HepG2 (cell line): ENCODE data around the gene GPX2. TPM values are rescaled to one million over a fixed set of nuclear protein-coding genes. Genes with fewer than 3 reads are reported as not detected.

Experiments used
- AKAP8 ChIP-seq: sonication (generic); formaldehyde crosslinking; IDR thresholded peaks from 2 replicates; pipeline ENCODE4 v1.5.1; 2020; ENCODE audit warnings: mild to moderate bottlenecking, missing genetic modification reagents
- HIVEP1 ChIP-seq: sonication (generic); formaldehyde crosslinking; IDR thresholded peaks from 2 replicates; pipeline ENCODE4 v1.4.0; 2020; ENCODE audit warnings: mild to moderate bottlenecking, missing genetic modification reagents
- HNF1A ChIP-seq, 2 experiments: sonication (generic) in 1 of 2; formaldehyde crosslinking in 1 of 2; IDR thresholded peaks; 2 replicates each; pipeline versions ENCODE4 v1.4.0 to v1.6.1; 2016 to 2020; ENCODE audit warnings: borderline replicate concordance in 1 of 2, low read depth in 1 of 2, mild to moderate bottlenecking in 1 of 2, missing genetic modification reagents in 1 of 2
- KDM6A ChIP-seq: IDR thresholded peaks from 2 replicates; pipeline ENCODE4 v1.6.1; 2016; ENCODE audit warnings: low read depth
- KLF16 ChIP-seq, 2 experiments: sonication (generic) in 1 of 2; formaldehyde crosslinking in 1 of 2; IDR thresholded peaks; 2 replicates each; pipeline versions ENCODE4 v1.6.1 to v1.8.0; 2016 to 2023; ENCODE audit warnings: missing genetic modification reagents in 2 of 2, missing compliant biosample characterization in 1 of 2
- MED1 ChIP-seq: sonication (generic); formaldehyde crosslinking; IDR thresholded peaks from 2 replicates; pipeline ENCODE4 v1.4.0; 2020; ENCODE audit warnings: missing genetic modification reagents
- MTA1 ChIP-seq: sonication (generic); formaldehyde crosslinking; IDR thresholded peaks from 2 replicates; pipeline ENCODE4 v1.4.0; 2020; ENCODE audit warnings: missing genetic modification reagents, mild to moderate bottlenecking, borderline replicate concordance
- NAIF1 ChIP-seq: sonication (generic); formaldehyde crosslinking; IDR thresholded peaks from 2 replicates; pipeline ENCODE4 v1.5.0; 2020; ENCODE audit warnings: mild to moderate bottlenecking, missing genetic modification reagents, borderline replicate concordance
- RBM39 ChIP-seq: fragments of 200-400 bp; formaldehyde crosslinking; IDR thresholded peaks from one replicate; pipeline ENCODE4 v1.6.1; 2018; ENCODE audit warnings: antibody characterized with exemption, mild to moderate bottlenecking, low read depth, low read length; ENCODE audit not compliant: poor library complexity, severe bottlenecking
- RXRB ChIP-seq: IDR thresholded peaks from 2 replicates; pipeline ENCODE4 v1.6.1; 2016; ENCODE audit warnings: borderline replicate concordance, missing genetic modification reagents, missing compliant biosample characterization
- SALL1 ChIP-seq: sonication (generic); formaldehyde crosslinking; IDR thresholded peaks from 2 replicates; pipeline ENCODE4 v1.8.0; 2022; ENCODE audit warnings: mild to moderate bottlenecking, missing genetic modification reagents
- SIN3A ChIP-seq: IDR thresholded peaks from 2 replicates; pipeline ENCODE4 v1.6.1; 2011; ENCODE audit warnings: low read depth, mild to moderate bottlenecking, control low read depth, low read length, borderline replicate concordance
- TCF7L2 ChIP-seq: IDR thresholded peaks from 2 replicates; pipeline ENCODE4 v1.6.1; 2011; ENCODE audit warnings: mild to moderate bottlenecking, low read depth, low read length, moderate library complexity
- THAP11 ChIP-seq: IDR thresholded peaks from 2 replicates; pipeline ENCODE4 v1.6.1; 2016; ENCODE audit warnings: missing biosample characterization, missing genetic modification reagents
- ZFY ChIP-seq: sonication (generic); formaldehyde crosslinking; IDR thresholded peaks from 2 replicates; pipeline ENCODE4 v1.4.0; 2020; ENCODE audit warnings: missing genetic modification reagents
- ZNF343 ChIP-seq: sonication (generic); formaldehyde crosslinking; IDR thresholded peaks from 2 replicates; pipeline ENCODE4 v1.4.0; 2020; ENCODE audit warnings: mild to moderate bottlenecking, missing genetic modification reagents
- ZNF350 ChIP-seq: sonication (generic); formaldehyde crosslinking; IDR thresholded peaks from 2 replicates; pipeline ENCODE4 v1.4.0; 2020; ENCODE audit warnings: mild to moderate bottlenecking, low read depth, missing genetic modification reagents, borderline replicate concordance
- ZNF556 ChIP-seq: sonication (generic); formaldehyde crosslinking; IDR thresholded peaks from 2 replicates; pipeline ENCODE4 v1.4.0; 2020; ENCODE audit warnings: mild to moderate bottlenecking, missing genetic modification reagents, borderline replicate concordance
- ZNF614 ChIP-seq: IDR thresholded peaks from 2 replicates; pipeline ENCODE4 v1.6.1; 2018; ENCODE audit warnings: missing biosample characterization, missing genetic modification reagents, inconsistent platforms, borderline replicate concordance
- ZNF704 ChIP-seq: sonication (generic); formaldehyde crosslinking; IDR thresholded peaks from 2 replicates; pipeline ENCODE4 v1.8.1; 2023; ENCODE audit warnings: mild to moderate bottlenecking, inconsistent platforms, moderate library complexity, missing genetic modification reagents, borderline replicate concordance
- ZNF772 ChIP-seq: sonication (generic); formaldehyde crosslinking; IDR thresholded peaks from 2 replicates; pipeline ENCODE4 v1.5.0; 2020; ENCODE audit warnings: mild to moderate bottlenecking, missing genetic modification reagents
- ZSCAN5A ChIP-seq: sonication (generic); formaldehyde crosslinking; IDR thresholded peaks from 2 replicates; pipeline ENCODE4 v1.8.0; 2022; ENCODE audit warnings: mild to moderate bottlenecking, missing genetic modification reagents, borderline replicate concordance
- polyA plus RNA-seq, 8 experiments: library from polyadenylated mRNA; depleted of rRNA in 3 of 8; stranded (reverse) in 7 of 8; unstranded in 1 of 8; fragments of >200 nt; fragmentation: Illumina TruSeq in 4 of 8; extraction: Trizol in 4 of 8; gene quantifications; 2 replicates each; pipeline versions ENCODE4 v1.2.1 to v1.2.3, GENCODE V29; 2011 to 2016; ENCODE audit warnings: low read depth in 4 of 8, missing spikeins in 1 of 8, mixed read lengths in 1 of 8; ENCODE audit not compliant: insufficient read depth in 1 of 8
- total RNA-seq, 5 experiments: library from RNA; depleted of rRNA; stranded (reverse); fragments of >200 nt; fragmentation: Illumina TruSeq; extraction: Trizol; gene quantifications; 2 replicates each; pipeline ENCODE4 v1.2.3, GENCODE V29; 2016; ENCODE audit warnings: low read depth in 1 of 5

GPX2 gene
- total and polyA plus RNA-seq, 2 of the 13 experiments (the other 11 are each of a cell fraction or from before 2014, with no cell fraction given): 526 to 674 TPM

- TF ChIP-seq SIN3A (peak; percentile 94; the same call in 1 of the 2 replicates), HIVEP1 (peak; percentile 51; the same call in 1 of the 2 replicates), TCF7L2 (no peak), MTA1 (CRISPR knock-in tag) (0 out of 2 replicates have a peak, but pooled peaks have one; percentile 65), ZNF350 (CRISPR knock-in tag) (peak; percentile 70; the same call in 1 of the 2 replicates), ZNF704 (CRISPR knock-in tag) (no peak), RXRB (CRISPR knock-in tag) (0 out of 2 replicates have a peak, but pooled peaks have one; percentile 20), MED1 (peak; percentile 54), RBM39 (peak; percentile 57), KLF16 (CRISPR knock-in tag; IDR thresholded peaks at IDR 0.05) (no peak), AKAP8 (no peak), SALL1 (peak; percentile 72), ZFY (CRISPR knock-in tag) (peak; percentile 84), ZNF556 (CRISPR knock-in tag) (peak; percentile 80; the same call in 1 of the 2 replicates), KDM6A (no peak), ZNF772 (CRISPR knock-in tag) (0 out of 2 replicates have a peak, but pooled peaks have one; percentile 30), HNF1A (IDR thresholded peaks at IDR 0.05; ENCODE audit: low read depth) (no peak), HNF1A (CRISPR knock-in tag; IDR thresholded peaks at IDR 0.05; ENCODE audit: borderline replicate concordance) (peak; percentile 41; the same call in 1 of the 2 replicates), THAP11 (peak; percentile 84), ZNF343 (no peak), ZNF614 (CRISPR knock-in tag) (peak; percentile 27; the same call in 1 of the 2 replicates), NAIF1 (0 out of 2 replicates have a peak, but pooled peaks have one; percentile 16), ZSCAN5A (CRISPR knock-in tag) (peak; percentile 70; the same call in 1 of the 2 replicates)
Measured at GRCh38 chr14:64914237-64915028, 28.1 kb downstream of the GPX2 start, which contains the start of gene CHURC1 (continued).
